WTC11 (cell line): ENCODE data around the gene NUDT14. TPM values are rescaled to one million over a fixed set of nuclear protein-coding genes. Genes with fewer than 3 reads are reported as not detected.

ENCODE experiments used
- ATAC-seq: fragments of 200-7000 bp; cut with Tn5 transposase; 2 replicates; pipeline ENCODE4 v1.10.0; 2021; ENCODE audit warnings: mild to moderate bottlenecking, moderate library complexity
- CTCF ChIA-PET: fragments of 300-600 bp; sonication (Branson Sonifier 250); formaldehyde crosslinking; loops from one replicate; lab custom pipeline; 2021; ENCODE audit warnings: antibody characterized with exemption; lab: Charles Lee
- POLR2A ChIA-PET: fragments of 350-600 bp; sonication (Branson Sonifier 250); formaldehyde crosslinking; loops from one replicate; lab custom pipeline; 2021; ENCODE audit warnings: antibody characterized with exemption; lab: Charles Lee
- DNase-seq: peaks from one replicate; pipeline ENCODE4 v3.0.0; 2021; ENCODE audit warnings: low spot score
- H3K27ac Mint-ChIP-seq: 2 replicates; pipeline ENCODE4 v1.8.0; 2021; ENCODE audit warnings: mixed read lengths
- H3K27me3 Mint-ChIP-seq: 2 replicates; pipeline ENCODE4 v1.8.0; 2021; ENCODE audit warnings: low read depth, mild to moderate bottlenecking, moderate library complexity, mixed read lengths
- H3K36me3 Mint-ChIP-seq: 2 replicates; pipeline ENCODE4 v1.8.0; 2021; ENCODE audit warnings: mixed read lengths
- H3K4me1 Mint-ChIP-seq: 2 replicates; pipeline ENCODE4 v1.8.0; 2022; ENCODE audit warnings: mixed read lengths
- H3K4me3 Mint-ChIP-seq: 2 replicates; pipeline ENCODE4 v1.8.0; 2021; ENCODE audit warnings: mild to moderate bottlenecking, moderate library complexity, mixed read lengths
- H3K9me3 Mint-ChIP-seq: 2 replicates; pipeline ENCODE4 v1.8.0; 2021; ENCODE audit warnings: mixed read lengths
- AFF4 ChIP-seq: sonication (generic); formaldehyde crosslinking; IDR thresholded peaks from 2 replicates; pipeline ENCODE4 v1.8.1; 2023; ENCODE audit warnings: mild to moderate bottlenecking, missing genetic modification reagents, borderline replicate concordance
- ATF1 ChIP-seq: sonication (generic); formaldehyde crosslinking; IDR thresholded peaks from 2 replicates; pipeline ENCODE4 v1.8.1; 2023; ENCODE audit warnings: mild to moderate bottlenecking, moderate library complexity, missing genetic modification reagents
- ATF2 ChIP-seq: sonication (generic); formaldehyde crosslinking; IDR thresholded peaks from 2 replicates; pipeline ENCODE4 v1.8.1; 2022; ENCODE audit warnings: low read depth, missing genetic modification reagents, borderline replicate concordance
- CREM ChIP-seq: sonication (generic); formaldehyde crosslinking; IDR thresholded peaks from 2 replicates; pipeline ENCODE4 v1.8.1; 2022; ENCODE audit warnings: mild to moderate bottlenecking, missing genetic modification reagents, moderate library complexity
- ERG ChIP-seq: fragments of 250-450 bp; sonication (Bioruptor Pico); IDR thresholded peaks from 2 replicates; pipeline ENCODE4 v1.8.0; 2021; ENCODE audit warnings: mild to moderate bottlenecking
- ESRRA ChIP-seq: sonication (generic); formaldehyde crosslinking; IDR thresholded peaks from 2 replicates; pipeline ENCODE4 v1.8.1; 2022; ENCODE audit warnings: mild to moderate bottlenecking, missing genetic modification reagents, borderline replicate concordance
- GABPB1 ChIP-seq: sonication (generic); formaldehyde crosslinking; IDR thresholded peaks from 2 replicates; pipeline ENCODE4 v1.8.1; 2023; ENCODE audit warnings: mild to moderate bottlenecking, missing genetic modification reagents
- HMGA2 ChIP-seq: fragments of 250-450 bp; sonication (Bioruptor Pico); IDR thresholded peaks from 2 replicates; pipeline ENCODE4 v1.4.0; 2021; ENCODE audit warnings: mild to moderate bottlenecking, moderate library complexity
- MXD4 ChIP-seq: fragments of 250-450 bp; sonication (Bioruptor Pico); IDR thresholded peaks from 2 replicates; pipeline ENCODE4 v1.8.0; 2021; ENCODE audit warnings: mild to moderate bottlenecking, moderate library complexity, borderline replicate concordance
- MYBL2 ChIP-seq: sonication (generic); formaldehyde crosslinking; IDR thresholded peaks from 2 replicates; pipeline ENCODE4 v1.8.1; 2023; ENCODE audit warnings: mild to moderate bottlenecking, moderate library complexity, missing genetic modification reagents
- NR2C2 ChIP-seq: sonication (generic); formaldehyde crosslinking; IDR thresholded peaks from 2 replicates; pipeline ENCODE4 v1.8.0; 2022; ENCODE audit warnings: mild to moderate bottlenecking, missing genetic modification reagents
- PREB ChIP-seq: sonication (generic); formaldehyde crosslinking; IDR thresholded peaks from 2 replicates; pipeline ENCODE4 v1.8.1; 2022; ENCODE audit warnings: mild to moderate bottlenecking, missing genetic modification reagents, moderate library complexity, borderline replicate concordance
- PRRX2 ChIP-seq: fragments of 250-450 bp; sonication (Bioruptor Pico); IDR thresholded peaks from 2 replicates; pipeline ENCODE4 v1.8.0; 2021; ENCODE audit warnings: mild to moderate bottlenecking
- TEAD4 ChIP-seq: sonication (generic); formaldehyde crosslinking; IDR thresholded peaks from 2 replicates; pipeline ENCODE4 v1.8.0; 2022; ENCODE audit warnings: mild to moderate bottlenecking, missing genetic modification reagents
- TP53 ChIP-seq: sonication (generic); formaldehyde crosslinking; IDR thresholded peaks from 2 replicates; pipeline ENCODE4 v1.8.1; 2023; ENCODE audit warnings: mild to moderate bottlenecking, missing genetic modification reagents
- USF2 ChIP-seq: sonication (generic); formaldehyde crosslinking; IDR thresholded peaks from 2 replicates; pipeline ENCODE4 v1.8.1; 2023; ENCODE audit warnings: mild to moderate bottlenecking, missing genetic modification reagents, moderate library complexity
- ZBTB21 ChIP-seq: sonication (generic); formaldehyde crosslinking; IDR thresholded peaks from 2 replicates; pipeline ENCODE4 v1.8.1; 2023; ENCODE audit warnings: mild to moderate bottlenecking, missing genetic modification reagents, borderline replicate concordance
- ZNF219 ChIP-seq: sonication (generic); formaldehyde crosslinking; IDR thresholded peaks from 2 replicates; pipeline ENCODE4 v1.8.0; 2023; ENCODE audit warnings: missing genetic modification reagents, mild to moderate bottlenecking, borderline replicate concordance
- ZNF263 ChIP-seq: sonication (generic); formaldehyde crosslinking; IDR thresholded peaks from 2 replicates; pipeline ENCODE4 v1.8.1; 2022; ENCODE audit warnings: low read depth, mild to moderate bottlenecking, moderate library complexity, missing genetic modification reagents
- ZNF396 ChIP-seq: fragments of 250-450 bp; sonication (Bioruptor Pico); IDR thresholded peaks from 2 replicates; pipeline ENCODE4 v1.8.0; 2021; ENCODE audit warnings: mild to moderate bottlenecking, moderate library complexity, borderline replicate concordance
- ZNF416 ChIP-seq: fragments of 250-450 bp; sonication (Bioruptor Pico); IDR thresholded peaks from 2 replicates; pipeline ENCODE4 v1.9.0; 2021; ENCODE audit warnings: mild to moderate bottlenecking, inconsistent platforms
- total RNA-seq: library from RNA; stranded (reverse); gene quantifications from 3 replicates; pipeline ENCODE4 v1.2.3, GENCODE V29; 2021

NUDT14 gene
- total RNA-seq, 1 experiment from 2014 or later, result 35.4 TPM

DNA sequence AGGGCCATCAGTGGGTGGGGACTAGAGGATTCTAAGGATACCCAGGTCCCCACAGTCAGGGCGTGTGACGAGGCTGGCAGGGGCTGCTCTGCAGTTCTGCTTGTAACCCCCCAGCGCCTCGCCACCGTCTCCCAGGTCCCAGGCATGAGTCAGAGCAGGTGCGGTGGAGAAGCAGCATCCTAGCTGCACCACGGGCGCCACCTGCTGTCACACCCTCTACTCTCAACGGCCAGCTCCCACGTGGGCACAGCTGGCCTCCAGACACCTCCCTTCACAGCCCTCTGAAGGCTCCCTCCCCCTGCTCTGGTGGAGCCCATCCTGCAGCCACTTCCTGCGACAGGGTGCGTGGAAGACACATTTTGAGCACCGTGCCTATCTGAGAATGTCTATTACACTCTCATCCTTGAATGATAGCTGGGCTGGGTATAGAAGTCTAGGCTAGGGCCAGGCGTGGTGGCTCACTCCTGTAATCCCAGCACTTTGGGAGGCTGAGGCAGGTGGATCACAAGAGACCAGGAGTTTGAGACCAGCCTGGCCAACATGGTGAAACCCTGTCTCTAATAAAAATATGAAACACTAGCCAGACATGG lies 6.9 kb upstream of the NUDT14 start:
- Mint-ChIP-seq H3K4me1 (peaks cover 12% of the 10 kb centered on the region), H3K4me3 (no peak overlapping the region), H3K9me3 (peaks cover 12% of the 10 kb centered on the region), H3K27ac (no peak overlapping the region), H3K36me3 (no peaks in the 10 kb centered on the region), H3K27me3 (peaks cover 17% of the 10 kb centered on the region)
- peak; percentile 52 for DNase-seq
- TF ChIP-seq USF2 (CRISPR knock-in tag) (peak; percentile 27; the same call in 1 of the 2 replicates), ERG (CRISPR knock-in tag) (no peak)
- 0 out of 2 replicates have a peak, but pooled peaks have one; percentile 34 for ATAC-seq
- POLR2A ChIA-PET, result no interaction called here
- CTCF ChIA-PET, result interaction anchor here (0.6 to 2.9 kb wide), 11 partner anchors 7 to 102 kb away, joined by 3 to 28 read pairs (median 4); partner anchors contain the start of genes JAG2 and NUDT14

GRCh38 chr14:105187116-105187515 lies 6.0 kb upstream of the NUDT14 start:
- Mint-ChIP-seq H3K4me3 (no peak overlapping the region), H3K36me3 (no peaks in the 10 kb centered on the region), H3K27ac (no peak overlapping the region), H3K9me3 (peaks cover 12% of the 10 kb centered on the region), H3K27me3 (peaks cover 24% of the 10 kb centered on the region), H3K4me1 (peaks cover 12% of the 10 kb centered on the region)
- DNase-seq, result no peak
- TF ChIP-seq ZNF416 (CRISPR knock-in tag), result no peak
- TF ChIP-seq ZBTB21, result no peak
- POLR2A ChIA-PET, result no interaction called here
- ATAC-seq, result no peak
- CTCF ChIA-PET, result interaction anchor here (0.9 to 2.9 kb wide), 5 partner anchors 11 to 96 kb away, joined by 4 to 28 read pairs (median 6); partner anchors contain the start of gene JAG2

DNA sequence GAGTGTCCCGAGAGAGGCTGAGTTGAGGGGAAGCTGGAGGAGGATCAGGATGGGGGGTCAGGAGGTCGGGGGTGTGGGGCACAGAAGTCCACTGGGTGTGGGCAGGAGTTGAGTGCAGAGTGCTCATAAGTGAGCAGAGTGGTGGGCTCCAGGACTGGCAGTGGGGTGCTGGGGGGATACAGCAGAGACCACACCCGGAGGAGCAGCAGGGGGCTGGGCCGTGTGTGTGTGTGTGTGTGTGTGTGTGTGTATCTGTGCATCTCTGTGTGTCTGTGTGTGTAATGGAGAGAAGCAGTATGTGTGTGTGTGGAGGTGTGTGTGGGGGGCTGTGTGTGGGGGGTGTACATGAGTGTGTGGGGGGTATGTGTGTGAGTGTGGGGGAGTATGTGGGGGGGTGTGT lies 4.9 kb upstream of the NUDT14 start:
- peaks cover 12% of the 10 kb centered on the region for H3K4me1 Mint-ChIP-seq
- TF ChIP-seq ESRRA (CRISPR knock-in tag) (no peak), MXD4 (CRISPR knock-in tag) (no peak), PREB (CRISPR knock-in tag) (no peak), ZNF263 (CRISPR knock-in tag) (no peak), TEAD4 (CRISPR knock-in tag) (no peak), ZNF396 (no peak), TP53 (no peak), CREM (no peak), ATF2 (CRISPR knock-in tag) (no peak), HMGA2 (CRISPR knock-in tag) (no peak), ZNF219 (CRISPR knock-in tag) (no peak), MYBL2 (no peak), AFF4 (CRISPR knock-in tag) (no peak), GABPB1 (no peak), ATF1 (no peak), PRRX2 (CRISPR knock-in tag) (no peak), NR2C2 (no peak), USF2 (CRISPR knock-in tag) (no peak)

More for the DNA sequence above, 4.9 kb upstream of the NUDT14 start:
- Mint-ChIP-seq H3K36me3 (no peaks in the 10 kb centered on the region), H3K9me3 (peaks cover 12% of the 10 kb centered on the region), H3K27me3 (peaks cover 27% of the 10 kb centered on the region), H3K27ac (no peak overlapping the region), H3K4me3 (no peak overlapping the region)
- POLR2A ChIA-PET, result no interaction called here
- CTCF ChIA-PET, result interaction anchor here (8.3 kb wide), 1 partner anchor 16 kb away, joined by 107 read pairs; the partner anchor contains the start of gene JAG2
- DNase-seq, result no peak
- no peak for ATAC-seq
